DND-41 (cell line): ENCODE measurements around the gene TFIP11.

Experiments
- CTCF ChIP-seq: IDR thresholded peaks from 2 replicates; pipeline ENCODE4 v1.5.1; 2012; ENCODE audit warnings: borderline replicate concordance, low read length, moderate library complexity, mild to moderate bottlenecking; ENCODE audit not compliant: poor library complexity, severe bottlenecking; ENCODE audit errors: extremely low read depth
- EZH2 ChIP-seq: IDR thresholded peaks from 3 replicates; pipeline ENCODE4 v1.6.1; 2012; ENCODE audit warnings: borderline replicate concordance, low read depth, mild to moderate bottlenecking, moderate library complexity, low read length, inconsistent platforms; ENCODE audit not compliant: severe bottlenecking

DNA sequence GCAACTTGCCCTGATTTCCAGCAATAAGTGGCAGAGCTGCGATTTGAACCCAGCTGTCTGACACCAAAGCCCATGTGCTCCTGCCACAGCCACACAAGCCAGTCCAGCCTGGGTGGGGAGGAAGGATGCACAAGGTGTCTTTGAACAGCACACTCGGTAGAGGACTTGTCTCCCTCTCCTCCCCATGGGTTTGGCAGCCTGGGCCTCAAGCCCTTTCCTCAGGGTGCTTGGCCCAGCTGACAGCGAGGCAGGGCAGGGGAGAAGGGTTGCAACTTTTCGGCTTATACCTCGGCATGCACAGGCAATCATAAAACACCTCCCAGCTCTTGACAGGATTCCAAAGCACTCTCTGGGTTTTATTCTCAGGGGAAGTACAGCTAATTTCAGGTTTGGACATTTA is 63.9 kb downstream of the TFIP11 start:
- TF ChIP-seq CTCF (no peak), EZH2 (no peak)
